Liver (tissue), 3 donors: ENCODE results near the gene LNX1.

ENCODE experiments used
- CTCF ChIP-seq: fragments of 150-350 bp; IDR thresholded peaks from 2 replicates; pipeline ENCODE4 v1.5.1; 2017; ENCODE audit warnings: improper control_type of control experiment, low read depth, low read length; ENCODE audit not compliant: missing input control
- JUND ChIP-seq, 2 donors: IDR thresholded peaks; 2 replicates each; pipeline ENCODE4 v1.6.1; 2016; ENCODE audit warnings: antibody characterized with exemption in 2 of 2
- MAX ChIP-seq: IDR thresholded peaks from 2 replicates; pipeline ENCODE4 v1.6.1; 2016; ENCODE audit warnings: antibody characterized with exemption
- NR2F2 ChIP-seq: IDR thresholded peaks from 2 replicates; pipeline ENCODE4 v1.6.1; 2016; ENCODE audit warnings: antibody characterized with exemption
- RAD21 ChIP-seq, 2 donors: IDR thresholded peaks; 2 replicates each; pipeline ENCODE4 v1.6.1; 2016; ENCODE audit warnings: antibody characterized with exemption in 2 of 2, mild to moderate bottlenecking in 2 of 2
- REST ChIP-seq: IDR thresholded peaks from 2 replicates; pipeline ENCODE4 v1.6.1; 2016; ENCODE audit warnings: antibody characterized with exemption, mild to moderate bottlenecking
- YY1 ChIP-seq: IDR thresholded peaks from 2 replicates; pipeline ENCODE4 v1.6.1; 2016; ENCODE audit warnings: antibody characterized with exemption, mild to moderate bottlenecking
- donor health status: healthy.
- donor health status: healthy.

GRCh38 chr4:53587135-53587534, 4.2 kb downstream of the LNX1 start:
- TF ChIP-seq CTCF (no peak), YY1 (peak; percentile 75), REST (no peak), MAX (no peak), NR2F2 (no peak), RAD21 (IDR thresholded peaks at IDR 0.05) (no peak), JUND (IDR thresholded peaks at IDR 0.05) (no peak)
